ENCODE data around the gene ESYT2. TPM values are rescaled to one million over a fixed set of nuclear protein-coding genes. Genes with fewer than 3 reads are reported as not detected.
A peak's percentile ranks its signal among the peaks of the same experiment; 100 is the strongest.

ESYT2 gene
- 64.4 and 69.9 TPM in 2 replicates for total RNA-seq (2012; rRNA removed)
- polyA plus RNA-seq (2012; rRNA removed) = 23.7 and 26.7 TPM in 2 replicates
- polyA plus RNA-seq (2012; cell fraction: cytosol; rRNA removed) = 7.2 and 17.1 TPM in 2 replicates
- polyA plus RNA-seq (2012; cell fraction: nucleus; rRNA removed; ENCODE audit: low replicate concordance) = 19.8 and 30.4 TPM in 2 replicates
- Bru-seq, nascent RNA = percentile 89 among the genes with signal in this experiment
- BruChase-seq, experiment 1, labeled RNA remaining after a 6-hour chase = percentile 90 among the genes with signal in this experiment
- percentile 89 among the genes with signal in this experiment for BruChase-seq, experiment 2, labeled RNA remaining after a 2-hour chase
- long read RNA-seq, full-length matches to known transcripts = 66 of 94 reads
- long read RNA-seq, partial matches to known transcripts = 8 of 94 reads
- long read RNA-seq, other reads (novel, unspliced or antisense) = 20 of 94 reads

DNA sequence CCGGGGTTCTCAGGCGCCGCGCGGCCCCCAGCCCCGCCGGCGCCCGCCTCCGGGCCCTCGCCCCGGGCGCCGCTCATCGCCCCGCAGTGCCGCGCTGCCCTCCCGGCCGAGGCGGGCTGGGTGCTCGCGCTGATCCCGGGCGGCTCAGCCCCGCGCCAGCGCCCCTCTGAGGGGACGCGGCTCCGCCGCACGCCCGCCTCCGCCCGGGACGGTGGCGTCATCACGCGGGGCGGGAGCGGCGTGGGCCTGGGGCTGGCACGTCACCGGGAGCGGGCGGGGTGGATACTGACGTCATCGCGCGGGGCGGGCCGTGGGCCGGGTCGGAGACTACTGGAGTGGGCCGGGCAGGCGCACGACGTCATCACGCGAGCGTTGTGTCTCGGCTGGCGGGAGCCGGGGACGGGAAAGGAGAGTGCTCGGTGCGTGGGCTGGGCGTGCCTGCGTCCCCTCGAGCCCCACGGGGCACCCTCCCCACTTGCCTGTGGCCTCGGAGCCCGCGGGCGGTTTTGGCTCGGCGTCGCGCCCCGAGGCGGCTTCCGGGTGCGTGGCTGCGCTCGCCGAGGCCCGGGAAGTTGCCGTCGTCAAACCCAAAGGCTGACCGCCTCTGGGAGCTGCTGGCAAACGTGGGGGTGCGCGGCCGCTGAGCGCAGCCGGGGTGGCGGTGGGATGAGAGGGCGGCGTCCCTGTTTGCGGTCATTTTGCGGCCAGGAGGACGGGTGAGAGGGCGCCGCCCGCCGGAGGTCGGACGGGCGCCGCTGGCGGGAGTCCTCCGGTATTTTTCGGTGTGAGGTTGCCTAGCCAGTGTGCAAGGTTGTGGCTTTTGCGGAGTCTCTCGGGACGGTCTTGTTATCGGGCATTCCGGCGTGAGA, at the start of gene ESYT2:
Gene ESYT2 (minus strand): TSS at position 168 of the 869 bp plus-strand sequence. CDS start 91 bp downstream, at position 77.
- no TSS peak for BruUV-seq (replicated peaks)
- H3K4me2 ChIP-seq (ENCODE audit: low read depth, low read length) = peak within 1 kb of the TSS; percentile 76
- H2BK20ac ChIP-seq (ENCODE audit: low read depth, low read length) = no peak within 1 kb of the TSS
- in situ Hi-C loops (cut with MboI; ENCODE audit: low sequenced_read_pairs) = no loop called here
- peak within 1 kb of the TSS; percentile 90 for H3K9ac ChIP-seq (ENCODE audit: low read depth, low read length)
- H3K79me1 ChIP-seq (ENCODE audit: low read depth in 1 of 2, low read length in 2 of 2) = peaks cover 4 to 19% of the 10 kb centered on the region in 2 experiments; a peak in 3 of 4 replicates
- H2BK120ac ChIP-seq (ENCODE audit: low read depth, low read length) = peak within 1 kb of the TSS; percentile 69; the same call in 1 of the 2 replicates
- peak within 1 kb of the TSS; percentile 71 for H3K27ac ChIP-seq (ENCODE audit: insufficient read depth, low read length)
- no peaks in the 10 kb centered on the region for H3K9me3 ChIP-seq (ENCODE audit: control insufficient read depth, insufficient read depth, low read length)
- no peaks in the 10 kb centered on the region for H3K27me3 ChIP-seq (ENCODE audit: control insufficient read depth, insufficient read depth, low read length)
- peak within 1 kb of the TSS; percentile 97 for H2AK9ac ChIP-seq (replicated peaks; ENCODE audit: low read depth, low read length, poor library complexity)
- H3K18ac ChIP-seq (ENCODE audit: low read depth, low read length) = peak within 1 kb of the TSS; percentile 2; the same call in 1 of the 2 replicates
- 0 out of 2 replicates have a peak within 1 kb of the TSS, but pooled peaks have one; percentile 26 for H2AK5ac ChIP-seq (ENCODE audit: low read depth, low read length)
- CTCF ChIA-PET = interaction anchor here (0.7 to 1.1 kb wide), 3 partner anchors 16 to 51 kb away, joined by 3 read pairs; no protein-coding TSS in a partner anchor
- intact Hi-C loops (cut with micrococcal nuclease) = loop anchor here (1.0 to 10.0 kb wide), 8 partner anchors 27 to 215 kb away; partner anchors contain the start of genes DYNC2I1 and NCAPG2
- DNase-seq (peak; percentile 96), ATAC-seq (ENCODE audit: low read depth) (peak; percentile 87)
- peak within 1 kb of the TSS; percentile 81 for H2BK5ac ChIP-seq (ENCODE audit: low read depth, low read length, poor library complexity, severe bottlenecking)
- peak within 1 kb of the TSS; percentile 18 for H3K14ac ChIP-seq (replicated peaks; ENCODE audit: low read depth, low read length)
- dilution Hi-C loops (cut with HindIII; ENCODE audit: low sequenced_read_pairs, unreplicated experiment) = no loop called here
- H3K4me1 ChIP-seq (ENCODE audit: control insufficient read depth, insufficient read depth, low read length) = peaks cover 3% of the 10 kb centered on the region; the same call in 1 of the 2 replicates
- peaks cover 13% of the 10 kb centered on the region; the same call in 1 of the 2 replicates for H4K20me1 ChIP-seq (ENCODE audit: insufficient read depth, low read length)
- 0% methylated on average over 76 of the region's 120 CpGs; no CpG with 5 or more reads in 1 of the 2 experiments for WGBS, 2 experiments (ENCODE audit: extremely low coverage in 2 of 2, insufficient read length in 1 of 2)
- H2BK15ac ChIP-seq (ENCODE audit: low read depth, low read length) = no peak within 1 kb of the TSS
- peak within 1 kb of the TSS; percentile 51 for H3K4ac ChIP-seq (ENCODE audit: low read depth, low read length)
- peak within 1 kb of the TSS; percentile 23; the same call in 1 of the 2 replicates for H4K5ac ChIP-seq (ENCODE audit: low read depth, low read length)
- H3K36me3 ChIP-seq (ENCODE audit: control insufficient read depth, insufficient read depth, low read length) = no peaks in the 10 kb centered on the region
- H3K9me1 ChIP-seq (ENCODE audit: insufficient read depth, low read length) = peaks cover 4% of the 10 kb centered on the region; the same call in 1 of the 2 replicates
- POLR2A ChIA-PET (ENCODE audit: unreplicated experiment) = interaction anchor here (0.6 kb wide), 1 partner anchor 134 kb away, joined by 3 read pairs; no protein-coding TSS in a partner anchor
- H2AFZ ChIP-seq (replicated peaks; ENCODE audit: low read length, poor library complexity) = peak within 1 kb of the TSS; percentile 99
- H3K56ac ChIP-seq (ENCODE audit: extremely low read depth, insufficient read depth, low read length) = peak within 1 kb of the TSS; percentile 51; the same call in 1 of the 2 replicates
- H4K91ac ChIP-seq (ENCODE audit: insufficient read depth, low read depth, low read length) = peak within 1 kb of the TSS; percentile 65
- peak within 1 kb of the TSS; percentile 14; the same call in 1 of the 2 replicates for H3K23ac ChIP-seq (ENCODE audit: low read depth, low read length)
- H4K8ac ChIP-seq (ENCODE audit: low read depth in 2 of 2, low read length in 2 of 2) = peak within 1 kb of the TSS; percentile 14 to 95; a peak in 3 of 4 replicates
- peak within 1 kb of the TSS; percentile 86 for H3K4me3 ChIP-seq (ENCODE audit: insufficient read depth, low read depth, low read length)
- TF ChIP-seq NFE2L2 (IDR thresholded peaks at IDR 0.05; ENCODE audit: low read depth, low read length) = no peak
- TF ChIP-seq RFX5 (IDR thresholded peaks at IDR 0.05; ENCODE audit: low read depth, low read length) = no peak
- TF ChIP-seq RAD21 (IDR thresholded peaks at IDR 0.05; ENCODE audit: low read length) = peak; percentile 35
- no peak for TF ChIP-seq ELK1 (IDR thresholded peaks at IDR 0.05; ENCODE audit: borderline replicate concordance, low read depth, low read length)
- peak; percentile 35 for TF ChIP-seq CTCF (conservative IDR thresholded peaks at IDR 0.05; ENCODE audit: low read depth, low read length)
- TF ChIP-seq BHLHE40 (IDR thresholded peaks at IDR 0.05; ENCODE audit: low read depth, low read length) = peak; percentile 73
- TF ChIP-seq USF2 (IDR thresholded peaks at IDR 0.05; ENCODE audit: low read depth, low read length) = peak; percentile 34
- peak; percentile 99 for TF ChIP-seq MAZ (IDR thresholded peaks at IDR 0.05; ENCODE audit: borderline replicate concordance, low read depth, low read length)
- peak; percentile 54 for TF ChIP-seq CEBPB (IDR thresholded peaks at IDR 0.05; ENCODE audit: low read depth, low read length)
